HG02884 (cell line): ENCODE data around the gene AFF4.
"Not testable (repeated sequence)": the region's sequence is repeated elsewhere in the genome, so short reads cannot be mapped to it uniquely, and the experiment has no call there.

Experiments
- ATAC-seq: cut with Tn5 transposase; IDR thresholded peaks from one replicate; pipeline ENCODE4 v1.9.1; 2021; ENCODE audit warnings: mild to moderate bottlenecking, moderate library complexity; ENCODE audit not compliant: unreplicated experiment

Gene AFF4

DNA sequence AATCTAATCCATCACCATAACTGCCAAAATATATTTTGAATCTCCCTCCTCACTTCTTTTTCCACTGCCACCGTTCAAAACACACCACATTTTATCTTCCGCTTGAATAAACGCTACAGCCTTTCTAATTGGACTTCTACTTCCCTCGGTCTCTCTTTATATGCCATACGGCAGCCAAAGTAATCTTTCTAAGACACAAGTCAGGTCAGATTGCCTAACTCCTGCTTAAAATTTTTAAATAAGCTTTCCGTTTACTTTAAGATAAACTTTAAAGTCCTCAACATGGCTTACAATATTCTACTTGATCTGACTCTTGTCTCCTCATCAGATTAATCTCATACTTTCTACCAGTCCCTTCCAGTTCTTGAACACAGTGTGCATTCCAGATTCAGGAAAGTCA lies 9.7 kb downstream of the AFF4 start:
- no peak for ATAC-seq

- ATAC-seq: no peak
Observed at GRCh38 chr5:132952829-132953228, 10.6 kb downstream of the AFF4 start.

- no peak for ATAC-seq
Observed at GRCh38 chr5:132951897-132952296, 11.5 kb downstream of the AFF4 start.

- no peak for ATAC-seq
Observed at GRCh38 chr5:132949136-132949535, 14.3 kb downstream of the AFF4 start.

DNA sequence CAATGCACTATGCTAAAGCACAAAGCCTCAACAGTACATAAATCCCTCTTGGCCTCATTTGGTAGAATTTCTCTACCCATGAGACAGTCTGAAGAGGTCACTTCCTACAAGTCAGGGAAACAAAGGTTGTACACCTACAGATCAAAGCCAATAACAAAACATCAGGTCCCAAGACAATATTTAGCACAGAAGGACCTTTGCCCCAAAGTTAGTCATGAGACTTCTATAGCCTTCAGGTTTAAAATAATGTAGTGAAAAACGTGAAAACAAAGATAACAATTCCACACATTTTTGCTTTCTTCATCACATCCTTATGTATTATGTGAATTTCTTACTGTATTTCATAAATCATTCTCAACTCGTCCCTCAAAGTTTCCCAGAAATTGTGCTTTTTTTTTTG lies 15.8 kb downstream of the AFF4 start:
- no peak for ATAC-seq

DNA sequence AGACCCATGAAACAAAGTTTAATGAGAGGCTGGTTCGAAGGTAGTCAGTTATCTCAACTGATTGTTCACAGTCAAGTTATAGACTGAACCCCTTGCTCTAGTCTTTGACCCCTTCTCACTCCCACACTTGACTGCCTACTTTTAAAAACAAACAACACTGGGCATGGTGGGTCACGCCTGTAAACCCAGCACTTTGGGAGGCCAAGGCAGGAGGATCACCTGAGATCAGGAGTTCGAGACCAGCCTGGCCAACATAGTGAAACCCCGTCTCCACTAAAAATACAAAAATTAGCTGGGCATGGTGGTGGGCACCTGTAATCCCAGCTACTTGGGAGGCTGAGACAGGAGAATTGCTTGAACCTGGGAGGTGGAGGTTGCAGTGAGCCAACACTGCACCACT lies 18.1 kb downstream of the AFF4 start:
- ATAC-seq: not testable (repeated sequence)

- ATAC-seq: no peak
Observed at GRCh38 chr5:132943362-132944022, 19.9 kb downstream of the AFF4 start.

DNA sequence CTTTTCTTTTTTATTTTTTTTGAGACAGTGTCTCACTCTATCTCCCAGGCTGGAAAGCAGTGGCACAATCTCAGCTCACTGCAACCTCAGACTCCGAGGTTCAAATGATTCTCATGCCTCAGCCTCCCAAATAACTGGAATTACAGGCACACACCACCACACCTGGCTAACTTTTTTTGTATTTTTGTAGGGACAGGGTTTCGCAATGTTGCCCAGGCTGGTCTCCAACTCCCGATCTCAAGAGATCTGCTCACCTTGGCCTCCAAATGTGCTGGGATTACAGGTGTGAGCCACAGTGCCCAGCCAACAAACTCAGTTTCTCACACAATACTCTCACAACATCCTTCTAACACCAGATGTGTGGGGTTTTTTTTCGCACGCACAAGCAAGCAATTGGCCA lies 22.1 kb downstream of the AFF4 start:
- ATAC-seq: no peak

GRCh38 chr5:132928062-132928407 lies 35.4 kb downstream of the AFF4 start:
- ATAC-seq: no peak

DNA sequence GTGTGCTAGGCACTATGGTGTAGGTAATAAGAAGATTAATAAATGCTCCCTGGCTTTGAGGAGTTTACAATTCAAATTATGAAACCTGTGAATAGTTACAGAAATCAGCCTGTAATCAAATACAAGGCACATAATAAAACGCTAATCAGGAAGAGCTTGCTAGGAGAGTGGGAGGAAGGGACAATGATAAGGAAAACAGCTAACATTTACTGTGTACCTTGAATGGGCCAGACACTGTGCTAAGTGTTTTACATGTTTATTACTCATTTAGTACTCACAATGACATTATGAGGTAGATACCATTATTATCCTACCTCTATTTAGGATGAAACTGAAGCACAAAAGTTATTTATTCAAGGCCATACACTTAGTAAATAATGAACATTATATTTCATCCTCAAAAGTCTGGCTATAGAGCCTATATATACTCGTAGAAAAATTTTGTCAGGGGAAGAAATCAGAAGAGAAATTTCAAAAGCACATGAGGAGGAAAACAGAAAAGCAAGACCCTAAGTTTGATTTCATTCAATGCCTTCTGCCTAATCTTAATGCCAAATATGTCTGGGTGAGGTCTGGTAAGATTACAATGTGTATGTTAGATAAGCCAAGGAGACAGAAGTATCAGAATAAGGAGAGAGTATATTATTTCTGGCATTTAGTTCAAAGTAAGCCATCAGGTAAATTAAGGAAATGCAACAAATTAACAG lies 35.9 kb downstream of the AFF4 start:
- no peak for ATAC-seq

DNA sequence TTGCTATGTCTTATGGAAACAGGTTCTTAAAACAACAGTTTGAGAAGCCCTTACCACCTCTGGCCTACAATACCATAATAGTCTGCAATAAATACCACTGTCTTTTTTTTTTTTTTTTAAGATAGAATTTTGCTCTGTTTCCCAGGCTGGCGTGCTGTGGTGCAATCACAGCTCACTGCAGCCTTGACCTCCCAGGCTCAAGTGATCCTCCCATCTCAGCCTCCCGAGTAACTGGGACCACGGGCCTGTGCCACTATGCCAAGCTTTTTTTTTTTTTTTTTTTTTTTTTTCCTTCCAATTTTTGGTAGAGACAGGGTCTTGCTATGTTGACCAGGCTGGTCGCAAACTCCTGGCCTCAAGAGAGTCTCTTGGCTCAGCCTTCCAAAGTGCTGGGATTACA lies 37.0 kb downstream of the AFF4 start:
- ATAC-seq: no peak

DNA sequence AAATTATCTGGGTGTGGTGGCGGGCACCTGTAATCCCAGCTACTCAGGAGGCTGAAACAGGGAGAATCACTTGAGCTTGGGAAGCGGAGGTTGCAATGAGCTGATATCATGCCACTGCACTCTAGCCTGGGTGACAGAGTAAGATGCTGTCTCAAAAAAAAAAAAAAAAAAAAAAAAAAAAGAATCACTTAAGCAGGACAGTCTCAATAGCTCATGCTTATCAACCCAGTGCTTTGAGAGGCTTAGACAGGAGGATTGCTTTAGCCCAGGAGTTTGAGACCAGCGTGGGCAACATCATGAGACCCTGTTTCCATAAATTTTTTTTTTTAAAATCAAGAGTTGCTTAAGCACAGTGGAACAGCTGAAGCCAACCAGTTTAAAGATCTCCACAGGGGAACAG lies 47.3 kb downstream of the AFF4 start:
- no peak for ATAC-seq

DNA sequence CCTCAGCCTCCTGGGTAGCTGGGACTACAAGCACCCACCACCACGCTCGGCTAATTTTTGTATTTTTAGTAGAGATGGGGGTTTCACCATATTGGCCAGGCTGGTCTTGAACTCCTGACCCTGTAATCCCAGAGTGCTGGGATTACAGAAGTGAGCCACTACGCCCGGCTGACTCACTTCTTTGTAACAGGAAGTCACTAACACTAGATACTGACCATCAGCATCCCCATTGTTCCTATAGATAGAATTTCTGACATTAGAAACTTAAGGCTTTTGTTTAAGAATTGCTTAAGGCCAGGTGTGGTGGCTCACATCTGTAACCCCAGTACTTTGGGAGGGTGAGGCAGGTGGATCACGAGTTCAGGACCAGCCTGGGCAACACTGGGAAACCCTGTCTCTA lies 47.8 kb downstream of the AFF4 start:
- no peak for ATAC-seq

- no peak for ATAC-seq
Observed at GRCh38 chr5:132909702-132910101, 53.7 kb downstream of the AFF4 start.

DNA sequence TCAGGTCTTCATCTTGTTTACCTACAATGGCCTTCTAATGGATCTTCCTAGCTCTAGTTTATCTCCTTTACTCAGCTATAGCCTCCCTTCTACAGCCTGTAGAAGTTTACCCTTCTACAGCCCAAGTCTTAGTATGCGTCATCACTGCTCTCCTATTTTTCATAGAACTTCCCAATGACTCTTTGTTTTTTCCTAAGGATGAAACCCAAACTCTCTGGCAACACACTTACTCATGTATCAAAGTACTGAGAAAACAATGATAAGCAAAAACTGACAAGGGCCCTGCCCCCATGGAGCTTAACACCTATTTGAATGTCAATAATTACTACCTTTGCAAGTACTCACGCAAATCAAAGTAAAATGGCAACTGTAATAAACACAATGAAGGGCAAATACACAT lies 56.3 kb downstream of the AFF4 start:
- ATAC-seq: no peak

DNA sequence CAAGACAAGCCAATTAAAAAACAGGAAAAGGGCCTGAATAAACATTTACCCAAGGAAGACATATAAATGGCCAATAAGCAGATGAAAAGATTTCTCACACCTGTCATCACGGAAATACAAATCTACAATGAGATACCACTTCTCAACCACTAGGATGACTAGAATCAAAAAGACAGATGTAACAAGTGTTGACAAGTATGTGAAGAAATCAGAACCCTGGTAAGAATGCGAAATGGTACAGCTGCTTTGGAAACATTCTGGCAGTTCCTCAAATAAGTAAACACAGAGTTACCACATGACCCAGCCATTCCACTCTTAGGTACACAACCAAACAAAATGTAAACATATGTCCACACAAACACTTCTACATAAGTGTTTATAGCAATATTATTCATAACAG lies 57.5 kb downstream of the AFF4 start:
- ATAC-seq: no peak

DNA sequence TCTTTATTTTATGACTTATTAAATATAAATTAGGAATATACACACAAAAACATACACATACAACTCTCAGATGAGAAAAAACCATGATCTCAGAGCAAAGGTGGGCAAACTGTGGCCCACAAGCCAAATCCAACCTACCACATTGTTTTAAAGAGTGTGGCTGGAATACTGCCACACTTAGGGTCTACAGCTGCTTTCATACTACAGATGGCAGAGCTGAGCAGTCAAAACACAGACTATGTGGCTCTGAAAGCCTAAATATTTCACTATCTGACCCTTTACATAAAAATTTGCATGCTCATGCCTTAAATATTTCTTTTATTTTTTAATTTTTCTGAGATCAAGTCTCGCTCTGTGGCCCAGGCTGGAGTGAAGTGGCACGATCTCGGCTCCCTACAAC lies 61.7 kb downstream of the AFF4 start:
- no peak for ATAC-seq

- ATAC-seq: no peak
Observed at GRCh38 chr5:132901036-132901435, 62.4 kb downstream of the AFF4 start.

GRCh38 chr5:132898094-132898493 lies 65.3 kb downstream of the AFF4 start:
- ATAC-seq: no peak

- ATAC-seq: no peak
Observed at GRCh38 chr5:132896685-132897084, 66.7 kb downstream of the AFF4 start.

GRCh38 chr5:132895719-132896305 lies 67.6 kb downstream of the AFF4 start:
- ATAC-seq: no peak

GRCh38 chr5:132890817-132891216 lies 72.6 kb downstream of the AFF4 start:
- ATAC-seq: no peak

- no peak for ATAC-seq
Observed at GRCh38 chr5:132889501-132889900, 73.9 kb downstream of the AFF4 start.
